ENCODE data around the gene RNF224. TPM values are rescaled to one million over a fixed set of nuclear protein-coding genes. Genes with fewer than 3 reads are reported as not detected.

Gene RNF224
- total RNA-seq, 6 experiments from 2014 or later = not detected

- no peak for DNase-seq
- no peaks in the 10 kb centered on the region for H3K9me3 ChIP-seq
- intact Hi-C loops (cut with DNase I) = no loop called here
- H3K27ac ChIP-seq = peak within 1 kb of the TSS in 1 of 3 donors; percentile 72
- H3K4me1 ChIP-seq = peaks cover 0 to 19% (median 5%) of the 10 kb centered on the region in 4 donors
- H3K27me3 ChIP-seq = no peaks in the 10 kb centered on the region
- WGBS (ENCODE audit: insufficient coverage, low coverage, low lambda C conversion rate, missing lambda C conversion rate) = 70% methylated on average over 10 of the region's 23 CpGs
- peak within 1 kb of the TSS; percentile 76 to 87 (median 85) for H3K4me3 ChIP-seq
- TF ChIP-seq POLR2A (IDR thresholded peaks at IDR 0.05) (no peak), CTCF (IDR thresholded peaks at IDR 0.05) (no peak)
- no peak for ATAC-seq
- no peaks in the 10 kb centered on the region for H3K36me3 ChIP-seq
Observed at GRCh38 chr9:137224830-137225694, 2.2 kb upstream of the RNF224 start, which contains the start of gene CYSRT1. TSS of gene CYSRT1 (plus strand) at chr9:137225174. CDS start at chr9:137225622, 448 bp downstream.

- no peak for DNase-seq
- intact Hi-C loops (cut with DNase I) = no loop called here
- no peaks in the 10 kb centered on the region for H3K36me3 ChIP-seq
- TF ChIP-seq POLR2A (IDR thresholded peaks at IDR 0.05) (no peak), CTCF (IDR thresholded peaks at IDR 0.05) (no peak)
- no peak overlapping the region for H3K4me3 ChIP-seq
- ATAC-seq = no peak
- no peaks in the 10 kb centered on the region for H3K9me3 ChIP-seq
- H3K27ac ChIP-seq = no peak overlapping the region
- H3K27me3 ChIP-seq = no peaks in the 10 kb centered on the region
- H3K4me1 ChIP-seq = peaks cover 0 to 19% (median 5%) of the 10 kb centered on the region in 4 donors
- WGBS (ENCODE audit: insufficient coverage, low coverage, low lambda C conversion rate, missing lambda C conversion rate) = 68% methylated on average over 6 of the region's 21 CpGs
Observed at GRCh38 chr9:137225699-137226331, 1.5 kb upstream of the RNF224 start.

- Histone ChIP-seq H3K27ac (no peak overlapping the region), H3K4me3 (no peak overlapping the region), H3K36me3 (no peaks in the 10 kb centered on the region), H3K9me3 (no peaks in the 10 kb centered on the region), H3K4me1 (peaks cover 0 to 17% (median 5%) of the 10 kb centered on the region in 4 donors), H3K27me3 (no peaks in the 10 kb centered on the region)
- no peak for ATAC-seq
- no peak for DNase-seq
- intact Hi-C loops (cut with DNase I) = no loop called here
- 47% methylated on average over 3 of the region's 18 CpGs for WGBS (ENCODE audit: insufficient coverage, low coverage, low lambda C conversion rate, missing lambda C conversion rate)
- TF ChIP-seq POLR2A (IDR thresholded peaks at IDR 0.05) = no peak
- no peak for TF ChIP-seq CTCF (IDR thresholded peaks at IDR 0.05)
Observed at GRCh38 chr9:137226338-137227053, 806 bp upstream of the RNF224 start.

GRCh38 chr9:137227853-137228505, 677 bp downstream of the RNF224 start:
- intact Hi-C loops (cut with DNase I) = no loop called here
- Histone ChIP-seq H3K27ac (no peak overlapping the region), H3K9me3 (no peaks in the 10 kb centered on the region), H3K4me3 (no peak overlapping the region), H3K27me3 (no peaks in the 10 kb centered on the region), H3K4me1 (peaks cover 0 to 10% (median 4%) of the 10 kb centered on the region in 4 donors), H3K36me3 (no peaks in the 10 kb centered on the region)
- no peak for DNase-seq
- 33% methylated on average over 3 of the region's 18 CpGs for whole genome bisulfite sequencing (ENCODE audit: insufficient coverage, low coverage, low lambda C conversion rate, missing lambda C conversion rate)
- ATAC-seq = no peak
- TF ChIP-seq POLR2A (IDR thresholded peaks at IDR 0.05) (no peak), CTCF (IDR thresholded peaks at IDR 0.05) (no peak)
